Progenitor cell of endocrine pancreas (in vitro differentiated cells): Measurements from ENCODE around the gene MAP3K20. TPM values are rescaled to one million over a fixed set of nuclear protein-coding genes. Genes with fewer than 3 reads are reported as not detected.
"Not testable (repeated sequence)": the region's sequence is repeated elsewhere in the genome, so short reads cannot be mapped to it uniquely, and the experiment has no call there.

Experiments used
- DNase-seq: peaks from one replicate; pipeline ENCODE4 v3.0.0; 2021; ENCODE audit warnings: low spot score; ENCODE audit not compliant: unreplicated experiment
- H3K27ac Mint-ChIP-seq: 2 replicates; pipeline ENCODE4 v1.8.0; 2021; ENCODE audit warnings: mild to moderate bottlenecking, moderate library complexity, mixed read lengths
- H3K27me3 Mint-ChIP-seq: 2 replicates; pipeline ENCODE4 v1.8.0; 2021; ENCODE audit warnings: mixed read lengths
- H3K36me3 Mint-ChIP-seq: 2 replicates; pipeline ENCODE4 v1.8.0; 2022; ENCODE audit warnings: mixed read lengths; ENCODE audit not compliant: insufficient read depth
- H3K4me1 Mint-ChIP-seq: 2 replicates; pipeline ENCODE4 v1.8.0; 2021; ENCODE audit warnings: low read depth, mixed read lengths
- H3K4me3 Mint-ChIP-seq: 2 replicates; pipeline ENCODE4 v1.8.0; 2021; ENCODE audit warnings: low read depth, mild to moderate bottlenecking, moderate library complexity, mixed read lengths
- H3K9me3 Mint-ChIP-seq: 2 replicates; pipeline ENCODE4 v1.8.0; 2021; ENCODE audit warnings: low read depth, mixed read lengths
- total RNA-seq: library from RNA; stranded (reverse); gene quantifications from 2 replicates; pipeline ENCODE4 v1.2.1, GENCODE V29; 2021
- TF ChIP-seq, protein P1 (sequence below): fragments of 200-600 bp; sonication (generic); IDR thresholded peaks from one replicate; pipeline ENCODE4 v1.5.0; 2021; ENCODE audit warnings: antibody characterized with exemption, mild to moderate bottlenecking; ENCODE audit not compliant: unreplicated experiment

The MAP3K20 gene
- total RNA-seq, 1 donor from 2014 or later = 19.0 TPM

DNA sequence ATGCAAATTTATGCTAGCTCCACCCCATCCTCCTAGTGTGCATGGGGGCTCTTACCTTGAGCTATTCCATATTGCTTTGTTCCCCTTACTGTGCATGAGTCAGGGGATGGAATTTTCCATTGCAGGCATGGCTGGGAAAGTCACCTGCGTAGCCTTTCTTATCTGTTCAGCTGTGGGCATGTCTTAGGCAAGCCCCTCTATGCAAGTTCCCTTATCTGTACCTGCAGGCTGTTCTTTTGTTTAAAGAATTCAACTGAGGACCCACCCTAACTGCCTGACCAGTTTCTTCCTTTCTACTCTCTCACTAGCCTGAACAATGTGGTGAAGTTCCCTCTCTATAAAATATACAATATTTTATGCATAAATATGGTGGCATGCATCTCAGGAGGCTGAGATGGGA lies 224.8 kb downstream of the MAP3K20 start:
- Mint-ChIP-seq H3K4me1 (no peaks in the 10 kb centered on the region), H3K36me3 (peaks cover 2% of the 10 kb centered on the region), H3K4me3 (no peak overlapping the region)

DNA sequence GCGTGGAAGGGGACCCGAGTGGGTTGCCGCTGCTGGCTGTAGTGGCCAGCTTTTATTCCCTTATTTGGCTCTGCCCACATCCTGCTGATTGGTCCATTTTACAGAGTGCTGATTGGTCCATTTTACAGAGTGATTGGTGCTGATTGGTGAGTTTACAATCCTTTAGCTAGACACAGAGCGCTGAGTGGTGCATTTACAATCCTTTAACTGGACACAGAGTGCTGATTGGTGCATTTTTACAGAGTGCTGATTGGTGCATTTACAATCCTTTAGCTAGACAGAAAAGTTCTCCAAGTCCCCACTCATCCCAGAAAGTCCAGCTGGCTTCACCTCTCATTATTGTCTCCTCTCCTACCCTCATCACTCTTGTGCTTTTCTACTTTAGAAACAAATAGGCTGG lies 225.9 kb downstream of the MAP3K20 start:
- H3K27me3 Mint-ChIP-seq, H3K4me3 Mint-ChIP-seq, H3K27ac Mint-ChIP-seq, DNase-seq, H3K4me1 Mint-ChIP-seq, H3K36me3 Mint-ChIP-seq: not testable (repeated sequence)
- peaks cover 32% of the 10 kb centered on the region for H3K9me3 Mint-ChIP-seq

More for the DNA sequence above, 224.8 kb downstream of the MAP3K20 start:
- no peak for DNase-seq
- H3K27ac Mint-ChIP-seq = no peak overlapping the region
- H3K9me3 Mint-ChIP-seq = peaks cover 40% of the 10 kb centered on the region
- TF ChIP-seq, protein P1, sequence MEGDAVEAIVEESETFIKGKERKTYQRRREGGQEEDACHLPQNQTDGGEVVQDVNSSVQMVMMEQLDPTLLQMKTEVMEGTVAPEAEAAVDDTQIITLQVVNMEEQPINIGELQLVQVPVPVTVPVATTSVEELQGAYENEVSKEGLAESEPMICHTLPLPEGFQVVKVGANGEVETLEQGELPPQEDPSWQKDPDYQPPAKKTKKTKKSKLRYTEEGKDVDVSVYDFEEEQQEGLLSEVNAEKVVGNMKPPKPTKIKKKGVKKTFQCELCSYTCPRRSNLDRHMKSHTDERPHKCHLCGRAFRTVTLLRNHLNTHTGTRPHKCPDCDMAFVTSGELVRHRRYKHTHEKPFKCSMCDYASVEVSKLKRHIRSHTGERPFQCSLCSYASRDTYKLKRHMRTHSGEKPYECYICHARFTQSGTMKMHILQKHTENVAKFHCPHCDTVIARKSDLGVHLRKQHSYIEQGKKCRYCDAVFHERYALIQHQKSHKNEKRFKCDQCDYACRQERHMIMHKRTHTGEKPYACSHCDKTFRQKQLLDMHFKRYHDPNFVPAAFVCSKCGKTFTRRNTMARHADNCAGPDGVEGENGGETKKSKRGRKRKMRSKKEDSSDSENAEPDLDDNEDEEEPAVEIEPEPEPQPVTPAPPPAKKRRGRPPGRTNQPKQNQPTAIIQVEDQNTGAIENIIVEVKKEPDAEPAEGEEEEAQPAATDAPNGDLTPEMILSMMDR = no peak
- H3K27me3 Mint-ChIP-seq = no peaks in the 10 kb centered on the region

DNA sequence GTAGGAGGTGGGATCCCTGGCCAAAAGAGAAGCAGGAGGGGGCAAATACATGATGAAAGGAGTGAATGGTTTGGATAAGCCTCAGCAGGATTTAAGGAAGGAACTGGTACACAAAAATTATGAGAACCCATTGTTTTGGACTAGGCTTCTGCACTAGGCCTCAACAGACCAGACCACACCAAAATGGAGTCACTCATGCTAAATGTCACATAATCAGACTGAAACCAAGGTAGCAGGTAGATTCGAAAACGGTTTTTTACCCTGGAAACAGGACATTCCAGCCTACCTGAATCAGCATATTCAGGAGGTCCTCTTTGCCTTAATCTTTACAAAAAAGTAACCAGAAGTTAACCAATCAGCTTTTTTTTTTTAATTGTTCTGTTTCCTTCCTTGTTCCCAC lies 229.7 kb downstream of the MAP3K20 start:
- H3K36me3 Mint-ChIP-seq = peaks cover 1% of the 10 kb centered on the region
- H3K27me3 Mint-ChIP-seq = no peaks in the 10 kb centered on the region
- no peak overlapping the region for H3K27ac Mint-ChIP-seq
- no peak for DNase-seq
- peaks cover 3% of the 10 kb centered on the region for H3K4me1 Mint-ChIP-seq
- no peak overlapping the region for H3K4me3 Mint-ChIP-seq
- TF ChIP-seq, protein P1 = no peak
- H3K9me3 Mint-ChIP-seq = peaks cover 14% of the 10 kb centered on the region

DNA sequence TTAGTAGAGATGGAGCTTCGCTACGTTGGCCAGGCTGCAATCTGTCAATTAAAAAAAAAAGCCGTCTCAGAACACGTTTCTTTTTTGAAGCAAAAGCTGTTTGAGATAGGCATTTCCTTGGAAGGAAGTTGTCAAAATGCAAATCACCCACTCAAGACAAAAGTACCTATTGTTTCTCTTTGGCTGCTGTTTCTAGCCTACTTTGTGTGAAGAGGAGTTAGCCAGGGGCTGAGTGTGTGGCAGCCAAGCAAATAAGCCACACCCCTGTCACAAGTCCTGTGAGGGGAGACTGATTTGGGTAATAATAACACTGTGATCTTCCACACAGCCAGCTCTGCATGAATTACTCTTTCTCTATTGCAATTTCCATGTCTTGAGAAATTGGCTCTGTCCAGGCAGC lies 231.6 kb downstream of the MAP3K20 start:
- TF ChIP-seq, protein P1 = no peak
- Mint-ChIP-seq H3K27me3 (no peaks in the 10 kb centered on the region), H3K27ac (no peak overlapping the region), H3K9me3 (peaks cover 6% of the 10 kb centered on the region), H3K4me1 (peaks cover 3% of the 10 kb centered on the region), H3K36me3 (no peaks in the 10 kb centered on the region), H3K4me3 (no peak overlapping the region)
- no peak for DNase-seq

DNA sequence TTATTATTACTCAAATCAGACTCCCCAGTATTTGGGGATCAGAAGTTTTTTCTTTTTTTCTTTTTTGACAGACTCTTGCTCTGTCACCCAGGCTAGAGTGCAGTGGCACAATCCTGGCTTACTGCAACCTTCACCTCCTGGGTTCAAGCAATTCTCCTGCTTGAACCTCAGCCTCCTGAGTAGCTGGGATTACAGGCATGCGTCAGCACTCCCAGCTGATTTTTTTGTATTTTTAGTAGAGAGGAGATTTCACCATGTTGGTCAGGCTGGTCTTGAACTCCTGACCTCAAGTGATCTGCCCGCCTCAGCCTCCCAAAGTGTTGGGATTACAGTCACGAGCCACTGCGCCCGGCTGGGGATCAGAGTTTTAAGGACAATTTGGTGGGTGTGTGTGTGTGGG lies 233.7 kb downstream of the MAP3K20 start:
- H3K27me3 Mint-ChIP-seq, H3K4me3 Mint-ChIP-seq, DNase-seq, H3K4me1 Mint-ChIP-seq, H3K27ac Mint-ChIP-seq, H3K9me3 Mint-ChIP-seq, H3K36me3 Mint-ChIP-seq: not testable (repeated sequence)

DNA sequence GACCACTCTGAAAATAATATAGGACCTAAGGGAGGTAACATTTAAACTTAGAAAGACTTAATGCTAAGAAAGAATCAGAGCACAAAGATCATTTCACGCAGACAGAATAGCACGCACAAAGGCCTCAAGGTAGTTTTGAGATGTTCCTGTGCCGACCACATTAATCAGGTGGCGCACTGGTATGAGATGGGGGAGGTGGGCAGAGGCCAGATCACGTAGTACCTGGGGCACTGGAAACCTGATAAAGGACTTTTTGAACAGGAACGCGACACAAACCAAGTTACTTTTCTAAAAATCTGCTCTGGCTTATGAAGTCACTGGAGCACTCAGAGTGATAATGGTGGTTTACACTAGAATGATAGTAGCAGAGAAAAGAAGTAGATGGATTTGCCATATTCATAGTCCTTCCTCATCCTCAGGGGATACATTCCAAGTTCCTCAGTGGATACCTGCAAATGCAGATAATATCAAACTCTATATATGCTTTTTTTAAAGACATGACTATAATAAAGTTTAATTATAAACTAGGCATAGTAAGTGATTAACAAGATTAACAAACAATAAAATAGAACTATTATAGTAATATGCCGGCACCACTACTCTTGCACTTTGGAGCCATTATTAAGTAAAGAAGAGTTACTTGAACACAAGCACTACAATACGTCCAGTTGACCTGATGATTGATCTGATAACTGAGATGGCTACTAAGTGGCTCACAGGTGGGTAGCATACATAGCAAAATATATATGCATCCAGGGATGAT lies 236.4 kb downstream of the MAP3K20 start:
- H3K27me3 Mint-ChIP-seq = no peaks in the 10 kb centered on the region
- no peaks in the 10 kb centered on the region for H3K36me3 Mint-ChIP-seq
- no peak overlapping the region for H3K27ac Mint-ChIP-seq
- H3K4me1 Mint-ChIP-seq = peaks cover 3% of the 10 kb centered on the region
- TF ChIP-seq, protein P1 = no peak
- H3K9me3 Mint-ChIP-seq = peaks cover 4% of the 10 kb centered on the region
- no peak for DNase-seq
- H3K4me3 Mint-ChIP-seq = no peak overlapping the region
